Stimulated activated effector memory CD8-positive, alpha-beta T cell treated with anti-CD3 and anti-CD28 coated beads, Interleukin-12 subunit alpha, Interleukin-12 subunit beta, amount 100 ng/mL, for 72 hours (primary cell): ENCODE data around the gene C1orf159.

Experiments
- ATAC-seq: fragments of 150-1000 bp; cut with Tn5 transposase; 2 replicates; pipeline ENCODE4 v1.10.0; 2021
- DNase-seq, 2 donors: peaks; one replicate each; pipeline ENCODE4 v3.0.0; 2021 to 2022; ENCODE audit warnings: low spot score in 2 of 2
- H3K27ac Mint-ChIP-seq: one replicate; pipeline ENCODE4 v1.8.0; 2022; ENCODE audit warnings: mild to moderate bottlenecking, mixed read lengths
- H3K36me3 Mint-ChIP-seq: one replicate; pipeline ENCODE4 v1.8.0; 2022; ENCODE audit warnings: mild to moderate bottlenecking, mixed read lengths
- H3K4me1 Mint-ChIP-seq: one replicate; pipeline ENCODE4 v1.8.0; 2022; ENCODE audit warnings: mixed read lengths
- H3K4me3 Mint-ChIP-seq: one replicate; pipeline ENCODE4 v1.8.0; 2022; ENCODE audit warnings: mild to moderate bottlenecking, mixed read lengths
- H3K9me3 Mint-ChIP-seq: one replicate; pipeline ENCODE4 v1.8.0; 2022; ENCODE audit warnings: mixed read lengths

The C1orf159 gene

GRCh38 chr1:1130206-1131120, 14.6 kb upstream of the C1orf159 start:
- no peak overlapping the region for H3K27ac Mint-ChIP-seq
- no peak overlapping the region for H3K4me3 Mint-ChIP-seq
- no peaks in the 10 kb centered on the region for H3K4me1 Mint-ChIP-seq
- no peaks in the 10 kb centered on the region for H3K36me3 Mint-ChIP-seq
- no peak for DNase-seq
- no peak for ATAC-seq
- no peaks in the 10 kb centered on the region for H3K9me3 Mint-ChIP-seq

GRCh38 chr1:1129381-1129821, 13.5 kb upstream of the C1orf159 start:
- peak overlapping the region; percentile 26 for H3K27ac Mint-ChIP-seq
- no peak overlapping the region for H3K4me3 Mint-ChIP-seq
- no peaks in the 10 kb centered on the region for H3K9me3 Mint-ChIP-seq
- ATAC-seq (no peak), DNase-seq (no peak)
- H3K4me1 Mint-ChIP-seq: peaks cover under 1% of the 10 kb centered on the region
- H3K36me3 Mint-ChIP-seq: peaks cover 3% of the 10 kb centered on the region

- H3K4me1 Mint-ChIP-seq: peaks cover 8% of the 10 kb centered on the region
- peaks cover 11% of the 10 kb centered on the region for H3K36me3 Mint-ChIP-seq
- no peak overlapping the region for H3K27ac Mint-ChIP-seq
- no peaks in the 10 kb centered on the region for H3K9me3 Mint-ChIP-seq
- DNase-seq: no peak
- no peak for ATAC-seq
- H3K4me3 Mint-ChIP-seq: no peak overlapping the region
Measured at GRCh38 chr1:1128454-1129139, 12.7 kb upstream of the C1orf159 start.

GRCh38 chr1:1127551-1128451, 11.9 kb upstream of the C1orf159 start:
- no peaks in the 10 kb centered on the region for H3K9me3 Mint-ChIP-seq

GRCh38 chr1:1125945-1126344, 10.1 kb upstream of the C1orf159 start:
- no peak for DNase-seq
- Mint-ChIP-seq H3K27ac (no peak overlapping the region), H3K36me3 (peaks cover 20% of the 10 kb centered on the region), H3K4me3 (no peak overlapping the region), H3K4me1 (peaks cover 15% of the 10 kb centered on the region), H3K9me3 (no peaks in the 10 kb centered on the region)
- no peak for ATAC-seq

More at GRCh38 chr1:1127551-1128451, 11.9 kb upstream of the C1orf159 start:
- H3K4me3 Mint-ChIP-seq: no peak overlapping the region
- DNase-seq: no peak
- ATAC-seq: no peak
- H3K4me1 Mint-ChIP-seq: peaks cover 15% of the 10 kb centered on the region
- H3K27ac Mint-ChIP-seq: no peak overlapping the region
- peaks cover 19% of the 10 kb centered on the region for H3K36me3 Mint-ChIP-seq

GRCh38 chr1:1124786-1125642, 9.1 kb upstream of the C1orf159 start:
- no peak for DNase-seq
- H3K36me3 Mint-ChIP-seq: peaks cover 20% of the 10 kb centered on the region
- H3K4me1 Mint-ChIP-seq: peaks cover 15% of the 10 kb centered on the region
- H3K27ac Mint-ChIP-seq: no peak overlapping the region
- ATAC-seq: no peak
- H3K9me3 Mint-ChIP-seq: no peaks in the 10 kb centered on the region
- peak overlapping the region; percentile 20 for H3K4me3 Mint-ChIP-seq

GRCh38 chr1:1124508-1124785, 8.6 kb upstream of the C1orf159 start:
- H3K27ac Mint-ChIP-seq: peak overlapping the region; percentile 81
- no peaks in the 10 kb centered on the region for H3K9me3 Mint-ChIP-seq
- no peak for ATAC-seq
- peaks cover 15% of the 10 kb centered on the region for H3K4me1 Mint-ChIP-seq
- peaks cover 20% of the 10 kb centered on the region for H3K36me3 Mint-ChIP-seq
- no peak for DNase-seq
- H3K4me3 Mint-ChIP-seq: peak overlapping the region; percentile 20

- peaks cover 15% of the 10 kb centered on the region for H3K4me1 Mint-ChIP-seq
- ATAC-seq (no peak), DNase-seq (no peak)
- H3K9me3 Mint-ChIP-seq: no peaks in the 10 kb centered on the region
- H3K27ac Mint-ChIP-seq: peak overlapping the region; percentile 81
- peaks cover 20% of the 10 kb centered on the region for H3K36me3 Mint-ChIP-seq
- peak overlapping the region; percentile 20 for H3K4me3 Mint-ChIP-seq
Measured at GRCh38 chr1:1123581-1124507, 8.0 kb upstream of the C1orf159 start.

GRCh38 chr1:1122981-1123480, 7.1 kb upstream of the C1orf159 start:
- H3K27ac Mint-ChIP-seq: peak overlapping the region; percentile 81
- H3K4me1 Mint-ChIP-seq: peaks cover 15% of the 10 kb centered on the region
- no peak for ATAC-seq
- H3K4me3 Mint-ChIP-seq: peak overlapping the region; percentile 35
- no peak for DNase-seq
- H3K36me3 Mint-ChIP-seq: peaks cover 20% of the 10 kb centered on the region
- no peaks in the 10 kb centered on the region for H3K9me3 Mint-ChIP-seq

GRCh38 chr1:1122078-1122811, 6.4 kb upstream of the C1orf159 start:
- H3K4me1 Mint-ChIP-seq: peaks cover 15% of the 10 kb centered on the region
- H3K36me3 Mint-ChIP-seq: peaks cover 20% of the 10 kb centered on the region
- no peak overlapping the region for H3K27ac Mint-ChIP-seq
- peak; percentile 91 for ATAC-seq
- DNase-seq: peak; percentile 90 to 93
- no peaks in the 10 kb centered on the region for H3K9me3 Mint-ChIP-seq
- peak overlapping the region; percentile 35 for H3K4me3 Mint-ChIP-seq

GRCh38 chr1:1121611-1122077, 5.8 kb upstream of the C1orf159 start:
- H3K4me1 Mint-ChIP-seq: peaks cover 15% of the 10 kb centered on the region
- DNase-seq (no peak), ATAC-seq (peak; percentile 14)
- H3K27ac Mint-ChIP-seq: no peak overlapping the region
- H3K36me3 Mint-ChIP-seq: peaks cover 20% of the 10 kb centered on the region
- no peak overlapping the region for H3K4me3 Mint-ChIP-seq
- no peaks in the 10 kb centered on the region for H3K9me3 Mint-ChIP-seq

GRCh38 chr1:1120866-1121591, 5.1 kb upstream of the C1orf159 start:
- H3K4me3 Mint-ChIP-seq: no peak overlapping the region
- H3K9me3 Mint-ChIP-seq: no peaks in the 10 kb centered on the region
- no peak overlapping the region for H3K27ac Mint-ChIP-seq
- no peak for DNase-seq
- H3K36me3 Mint-ChIP-seq: peaks cover 20% of the 10 kb centered on the region
- ATAC-seq: no peak
- H3K4me1 Mint-ChIP-seq: peaks cover 15% of the 10 kb centered on the region
